ENCODE measurements around the gene UMODL1. TPM values are rescaled to one million over a fixed set of nuclear protein-coding genes. Genes with fewer than 3 reads are reported as not detected.
A peak's percentile ranks its signal among the peaks of the same experiment; 100 is the strongest.

Gene UMODL1
- total and polyA plus RNA-seq, 8 donors, result 0.02 to 0.06 TPM; not detected in 6

- Histone ChIP-seq H3K4me1 (peaks cover 9 to 27% (median 16%) of the 10 kb centered on the region in 3 donors), H3K36me3 (no peaks in the 10 kb centered on the region), H3K9me3 (no peaks in the 10 kb centered on the region), H3K27me3 (no peaks in the 10 kb centered on the region), H3K4me3 (no peak overlapping the region), H3K27ac (no peak overlapping the region)
- intact Hi-C loops (cut with DNase I), result no loop called here
- 86 to 88% methylated on average over 11 of the region's 11 CpGs for WGBS, 2 donors
- DNase-seq, result no peak
- FAIRE-seq, result no peak
- no peak for ATAC-seq
- no peak for TF ChIP-seq CTCF (IDR thresholded peaks at IDR 0.05)
Observed at GRCh38 chr21:42058631-42059111, 12.4 kb upstream of the UMODL1 start.

- Histone ChIP-seq H3K36me3 (no peaks in the 10 kb centered on the region), H3K4me3 (no peak overlapping the region), H3K27ac (no peak overlapping the region), H3K4me1 (peaks cover 9 to 32% (median 16%) of the 10 kb centered on the region in 3 donors), H3K27me3 (no peaks in the 10 kb centered on the region), H3K9me3 (no peaks in the 10 kb centered on the region)
- TF ChIP-seq CTCF (IDR thresholded peaks at IDR 0.05), result no peak
- DNase-seq (no peak), FAIRE-seq (no peak), ATAC-seq (no peak)
- 92% methylated on average over 9 of the region's 9 CpGs for WGBS, 2 donors
- intact Hi-C loops (cut with DNase I), result no loop called here
Observed at GRCh38 chr21:42059141-42059540, 12.0 kb upstream of the UMODL1 start.

- ATAC-seq (no peak), FAIRE-seq (no peak), DNase-seq (no peak)
- Histone ChIP-seq H3K27me3 (no peaks in the 10 kb centered on the region), H3K36me3 (no peaks in the 10 kb centered on the region), H3K27ac (no peak overlapping the region), H3K9me3 (no peaks in the 10 kb centered on the region), H3K4me1 (peaks cover 9 to 32% (median 16%) of the 10 kb centered on the region in 3 donors), H3K4me3 (no peak overlapping the region)
- 87 to 94% methylated on average over 9 to 10 of the region's 10 CpGs for WGBS, 2 donors
- intact Hi-C loops (cut with DNase I), result no loop called here
- no peak for TF ChIP-seq CTCF (IDR thresholded peaks at IDR 0.05)
Observed at GRCh38 chr21:42059721-42060120, 11.4 kb upstream of the UMODL1 start.

GRCh38 chr21:42060166-42060565 lies 11.0 kb upstream of the UMODL1 start:
- Histone ChIP-seq H3K27ac (no peak overlapping the region), H3K27me3 (no peaks in the 10 kb centered on the region), H3K36me3 (no peaks in the 10 kb centered on the region), H3K9me3 (no peaks in the 10 kb centered on the region), H3K4me1 (peaks cover 9 to 32% (median 16%) of the 10 kb centered on the region in 3 donors), H3K4me3 (no peak overlapping the region)
- no peak for FAIRE-seq
- no peak for ATAC-seq
- TF ChIP-seq CTCF (IDR thresholded peaks at IDR 0.05), result no peak
- peak in 1 of 6 donors; percentile 50 for DNase-seq
- intact Hi-C loops (cut with DNase I), result no loop called here
- WGBS, 2 donors, result 92 to 94% methylated on average over 15 of the region's 15 CpGs

- DNase-seq (peak in 1 of 6 donors; percentile 44), ATAC-seq (peak in 1 of 4 donors; percentile 25), FAIRE-seq (no peak)
- intact Hi-C loops (cut with DNase I), result no loop called here
- H3K27me3 ChIP-seq, result no peaks in the 10 kb centered on the region
- peaks cover 9 to 29% (median 12%) of the 10 kb centered on the region in 3 donors for H3K4me1 ChIP-seq
- H3K27ac ChIP-seq, result no peak overlapping the region
- no peak overlapping the region for H3K4me3 ChIP-seq
- WGBS, 2 donors, result 86 to 91% methylated on average over 20 of the region's 20 CpGs
- no peaks in the 10 kb centered on the region for H3K36me3 ChIP-seq
- no peak for TF ChIP-seq CTCF (IDR thresholded peaks at IDR 0.05)
- H3K9me3 ChIP-seq, result no peaks in the 10 kb centered on the region
Observed at GRCh38 chr21:42061195-42061985, 9.7 kb upstream of the UMODL1 start.

Data from pancreas (tissue), 10 donors.